ENCODE results near the gene RNF187.

Gene RNF187

DNA sequence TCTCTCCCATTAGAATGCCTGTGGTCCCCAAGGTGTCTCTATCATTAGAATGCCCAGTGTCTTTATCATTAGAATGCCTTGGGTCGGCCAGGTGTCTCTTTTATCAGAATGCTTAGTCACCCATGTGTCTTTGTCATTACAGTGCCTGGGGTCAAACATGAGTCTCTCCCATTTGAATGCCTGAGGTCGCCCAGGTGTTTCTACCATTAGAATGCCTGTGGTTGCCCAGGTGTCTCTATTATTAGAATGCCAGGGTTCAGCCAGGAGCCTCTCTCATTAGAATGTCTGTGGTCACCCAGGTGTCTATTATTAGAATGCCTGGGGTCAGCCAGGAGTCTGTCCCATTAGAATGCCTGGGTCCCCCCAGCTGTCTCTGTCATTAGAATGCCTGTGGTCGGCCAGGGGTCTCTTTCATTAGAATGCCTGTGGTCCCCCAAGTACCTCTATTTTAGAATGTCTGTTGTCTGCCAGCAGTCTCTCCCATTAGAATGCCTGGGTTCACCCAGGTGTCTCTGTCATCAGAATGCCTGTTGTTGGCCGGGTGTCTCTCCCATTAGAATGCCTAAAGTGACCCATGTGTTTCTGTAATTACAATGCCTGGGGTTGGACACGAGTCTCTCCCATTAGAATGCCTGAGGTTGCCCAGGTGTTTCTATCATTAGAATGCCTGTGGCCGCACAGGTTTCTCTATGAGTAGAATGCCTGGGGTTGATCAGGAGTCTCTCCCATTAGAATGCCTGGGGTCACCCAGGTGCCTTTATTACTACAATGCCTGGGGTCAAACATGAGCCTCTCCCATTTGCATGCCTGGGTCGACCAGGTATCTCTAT lies 57.1 kb downstream of the RNF187 start:
- no peak for DNase-seq (ENCODE audit: low spot score)

DNA sequence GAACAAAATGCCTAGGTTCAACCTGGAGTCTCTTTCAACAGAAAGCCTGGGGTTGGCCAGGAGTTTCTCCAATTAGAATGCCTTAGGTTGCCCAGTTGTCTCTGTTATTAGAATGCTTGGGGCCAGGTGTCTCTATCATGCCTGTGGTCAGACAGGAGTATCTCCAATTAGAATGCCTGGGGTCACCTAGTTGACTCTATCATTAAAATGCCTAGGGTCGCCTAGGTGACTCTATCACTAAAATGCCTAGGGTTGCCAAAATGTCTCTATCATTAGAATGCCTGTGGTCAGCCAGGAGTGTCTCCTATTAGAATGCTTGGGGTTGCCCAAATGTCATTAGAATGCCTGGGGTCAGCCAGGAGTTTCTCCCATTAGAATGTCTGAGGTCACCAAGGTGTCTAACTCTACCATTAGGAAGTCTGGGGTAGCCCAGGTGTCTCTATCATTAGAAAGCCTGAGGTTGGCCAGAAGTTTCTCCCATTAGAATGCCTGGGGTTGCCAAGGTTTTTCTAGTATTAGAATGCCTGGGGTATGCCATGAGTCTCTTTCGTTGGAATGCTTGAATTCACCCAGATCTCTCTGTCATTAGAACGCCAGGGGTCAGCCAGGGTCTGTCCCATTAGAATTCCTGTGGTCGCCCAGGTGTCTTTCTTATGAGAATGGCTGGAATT lies 57.9 kb downstream of the RNF187 start:
- DNase-seq (ENCODE audit: low spot score) = no peak

Data from left forelimb (tissue), 1 donor.